Measurements from ENCODE around the gene ZNF385A. TPM values are rescaled to one million over a fixed set of nuclear protein-coding genes. Genes with fewer than 3 reads are reported as not detected.

The ZNF385A gene
- total and polyA plus RNA-seq, 9 of the 15 experiments (the other 6 are each of a cell fraction or from before 2014, with no cell fraction given), result 1.0 to 111 (median 7.7) TPM

- TF ChIP-seq TRIM25 (IDR thresholded peaks at IDR 0.05; ENCODE audit: borderline replicate concordance) (no peak; the same call in 1 of the 2 replicates), MYC (IDR thresholded peaks at IDR 0.05; ENCODE audit: low read depth, low read length) (peak; percentile 53), MYC (CRISPR knock-in tag; IDR thresholded peaks at IDR 0.05; ENCODE audit: borderline replicate concordance, low read depth) (peak; percentile 69; the same call in 1 of the 2 replicates), JUNB (CRISPR knock-in tag; conservative IDR thresholded peaks at IDR 0.05) (no peak), E2F4 (CRISPR knock-in tag; IDR thresholded peaks at IDR 0.05; ENCODE audit: low read depth) (0 out of 2 replicates have a peak, but pooled peaks have one; percentile 24), BRCA1 (IDR thresholded peaks at IDR 0.05) (no peak), BRCA1 (CRISPR knock-in tag; IDR thresholded peaks at IDR 0.05) (no peak), ZBTB43 (CRISPR knock-in tag; IDR thresholded peaks at IDR 0.05) (no peak), ZNF449 (CRISPR knock-in tag; IDR thresholded peaks at IDR 0.05) (no peak), THRB (CRISPR knock-in tag; conservative IDR thresholded peaks at IDR 0.05) (peak; percentile 95), RAD51 (IDR thresholded peaks at IDR 0.05; ENCODE audit: borderline replicate concordance, low read depth) (peak; percentile 94), TAL1 (IDR thresholded peaks at IDR 0.05) (peak; percentile 21; the same call in 1 of the 2 replicates), MXD1 (CRISPR knock-in tag; IDR thresholded peaks at IDR 0.05; ENCODE audit: borderline replicate concordance, poor library complexity, severe bottlenecking) (no peak), ZNF124 (CRISPR knock-in tag; IDR thresholded peaks at IDR 0.05) (no peak), ARID3B (CRISPR knock-in tag; IDR thresholded peaks at IDR 0.05; ENCODE audit: borderline replicate concordance) (no peak), ETV1 (tag; conservative IDR thresholded peaks at IDR 0.05; ENCODE audit: low read depth) (peak; percentile 24; the same call in 1 of the 2 replicates), PHF20 (IDR thresholded peaks at IDR 0.05; ENCODE audit: partially characterized antibody) (peak; percentile 63)
Observed at GRCh38 chr12:54324617-54325441, 59.7 kb downstream of the ZNF385A start, which contains the start of gene COPZ1 (continued).
